Measurements from ENCODE around the gene CAPG.

DNA sequence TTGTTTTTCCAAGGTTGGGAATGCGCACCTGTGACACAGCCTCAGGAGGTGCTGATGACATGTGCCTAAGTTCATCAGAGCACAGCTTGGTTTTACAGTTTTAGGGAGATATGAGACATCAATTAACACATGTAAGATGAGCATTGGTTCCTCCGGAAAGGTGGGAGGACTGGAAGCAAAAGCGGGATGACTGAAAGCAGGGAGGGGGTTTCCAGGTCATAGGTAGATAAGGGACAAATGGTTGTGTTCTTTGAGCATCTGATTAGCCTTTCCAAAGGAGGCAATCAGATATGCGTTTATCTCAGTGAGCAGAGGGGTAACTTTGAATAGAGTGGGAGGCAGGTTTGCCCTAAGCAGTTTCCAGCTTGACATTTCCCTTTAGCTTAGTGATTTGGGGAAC is 26.3 kb downstream of the CAPG start:
- TF ChIP-seq, protein P1, sequence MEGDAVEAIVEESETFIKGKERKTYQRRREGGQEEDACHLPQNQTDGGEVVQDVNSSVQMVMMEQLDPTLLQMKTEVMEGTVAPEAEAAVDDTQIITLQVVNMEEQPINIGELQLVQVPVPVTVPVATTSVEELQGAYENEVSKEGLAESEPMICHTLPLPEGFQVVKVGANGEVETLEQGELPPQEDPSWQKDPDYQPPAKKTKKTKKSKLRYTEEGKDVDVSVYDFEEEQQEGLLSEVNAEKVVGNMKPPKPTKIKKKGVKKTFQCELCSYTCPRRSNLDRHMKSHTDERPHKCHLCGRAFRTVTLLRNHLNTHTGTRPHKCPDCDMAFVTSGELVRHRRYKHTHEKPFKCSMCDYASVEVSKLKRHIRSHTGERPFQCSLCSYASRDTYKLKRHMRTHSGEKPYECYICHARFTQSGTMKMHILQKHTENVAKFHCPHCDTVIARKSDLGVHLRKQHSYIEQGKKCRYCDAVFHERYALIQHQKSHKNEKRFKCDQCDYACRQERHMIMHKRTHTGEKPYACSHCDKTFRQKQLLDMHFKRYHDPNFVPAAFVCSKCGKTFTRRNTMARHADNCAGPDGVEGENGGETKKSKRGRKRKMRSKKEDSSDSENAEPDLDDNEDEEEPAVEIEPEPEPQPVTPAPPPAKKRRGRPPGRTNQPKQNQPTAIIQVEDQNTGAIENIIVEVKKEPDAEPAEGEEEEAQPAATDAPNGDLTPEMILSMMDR (IDR thresholded peaks at IDR 0.05) = no peak
- TF ChIP-seq POLR2A (IDR thresholded peaks at IDR 0.05) = no peak

Measured in adrenal gland (tissue), 5 donors.